ENCODE data around the gene SPIRE1.

DNA sequence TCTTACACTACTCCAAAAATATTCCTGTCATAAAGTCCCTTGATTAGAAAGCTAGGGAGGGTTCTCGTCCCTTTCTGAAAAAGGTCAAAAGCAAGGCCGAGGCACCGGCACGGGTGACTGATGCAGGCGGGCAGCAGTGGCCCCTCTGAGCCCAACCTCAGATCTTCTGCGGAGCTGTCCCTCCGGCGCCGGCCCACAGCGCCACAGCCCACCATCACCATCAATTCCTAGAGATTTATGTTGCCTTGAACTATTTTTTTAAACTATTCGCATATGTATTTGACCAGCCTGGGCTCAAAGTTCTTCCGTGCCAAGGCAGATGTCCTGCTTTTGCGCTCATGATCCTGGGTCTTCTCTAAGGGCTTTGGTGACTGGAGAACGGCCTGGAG lies 223.4 kb downstream of the SPIRE1 start:
- TF ChIP-seq, protein P1, sequence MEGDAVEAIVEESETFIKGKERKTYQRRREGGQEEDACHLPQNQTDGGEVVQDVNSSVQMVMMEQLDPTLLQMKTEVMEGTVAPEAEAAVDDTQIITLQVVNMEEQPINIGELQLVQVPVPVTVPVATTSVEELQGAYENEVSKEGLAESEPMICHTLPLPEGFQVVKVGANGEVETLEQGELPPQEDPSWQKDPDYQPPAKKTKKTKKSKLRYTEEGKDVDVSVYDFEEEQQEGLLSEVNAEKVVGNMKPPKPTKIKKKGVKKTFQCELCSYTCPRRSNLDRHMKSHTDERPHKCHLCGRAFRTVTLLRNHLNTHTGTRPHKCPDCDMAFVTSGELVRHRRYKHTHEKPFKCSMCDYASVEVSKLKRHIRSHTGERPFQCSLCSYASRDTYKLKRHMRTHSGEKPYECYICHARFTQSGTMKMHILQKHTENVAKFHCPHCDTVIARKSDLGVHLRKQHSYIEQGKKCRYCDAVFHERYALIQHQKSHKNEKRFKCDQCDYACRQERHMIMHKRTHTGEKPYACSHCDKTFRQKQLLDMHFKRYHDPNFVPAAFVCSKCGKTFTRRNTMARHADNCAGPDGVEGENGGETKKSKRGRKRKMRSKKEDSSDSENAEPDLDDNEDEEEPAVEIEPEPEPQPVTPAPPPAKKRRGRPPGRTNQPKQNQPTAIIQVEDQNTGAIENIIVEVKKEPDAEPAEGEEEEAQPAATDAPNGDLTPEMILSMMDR (IDR thresholded peaks at IDR 0.05): no peak
- TF ChIP-seq POLR2A (IDR thresholded peaks at IDR 0.05): no peak
- no peak for TF ChIP-seq EP300 (IDR thresholded peaks at IDR 0.05)

Data from stomach (tissue), 4 donors.